Fibroblast of lung (primary cell): Measurements from ENCODE around the gene PMP22. TPM values are rescaled to one million over a fixed set of nuclear protein-coding genes. Genes with fewer than 3 reads are reported as not detected.

Experiments
- DNase-seq, 2 donors: peaks; one replicate each; pipeline versions ENCODE4 v3.0.0 to v3.0.0-alpha.2; 2010; ENCODE audit warnings: low read depth in 2 of 2
- H2AFZ ChIP-seq: 2 replicates; pipeline ENCODE4 v1.5.1; 2012; ENCODE audit warnings: low read length, control low read depth, inconsistent platforms
- H3K27ac ChIP-seq: 2 replicates; pipeline ENCODE4 v1.5.1; 2011; ENCODE audit warnings: low read length, control low read depth; ENCODE audit not compliant: insufficient read depth
- H3K27me3 ChIP-seq: 2 replicates; pipeline ENCODE4 v1.5.1; 2011; ENCODE audit warnings: mild to moderate bottlenecking, low read length; ENCODE audit not compliant: control insufficient read depth, insufficient read depth
- H3K36me3 ChIP-seq: 2 replicates; pipeline ENCODE4 v1.5.1; 2011; ENCODE audit warnings: low read length; ENCODE audit not compliant: control insufficient read depth, insufficient read depth
- H3K4me1 ChIP-seq: 2 replicates; pipeline ENCODE4 v1.5.1; 2011; ENCODE audit warnings: low read length; ENCODE audit not compliant: control insufficient read depth, insufficient read depth; ENCODE audit errors: extremely low read depth
- H3K4me2 ChIP-seq: 2 replicates; pipeline ENCODE4 v1.5.1; 2011; ENCODE audit warnings: low read length, control low read depth; ENCODE audit not compliant: insufficient read depth; ENCODE audit errors: extremely low read depth
- H3K4me3 ChIP-seq, 4 experiments: fragments of 200-600 bp in 1 of 4; sonication (generic) in 1 of 4; replicated peaks in 1 of 4; 2 replicates each; pipeline ENCODE4 v1.5.1; 2011 to 2016; ENCODE audit warnings: low read length in 4 of 4, low read depth in 3 of 4, mild to moderate bottlenecking in 3 of 4, control low read depth in 2 of 4, inconsistent platforms in 1 of 4, mixed read lengths in 1 of 4; ENCODE audit not compliant: insufficient read depth in 1 of 4; ENCODE audit errors: control extremely low read depth in 1 of 4
- H3K79me2 ChIP-seq: 2 replicates; pipeline ENCODE4 v1.5.1; 2012; ENCODE audit warnings: mild to moderate bottlenecking, low read length, inconsistent platforms; ENCODE audit not compliant: control insufficient read depth, insufficient read depth
- H3K9ac ChIP-seq: 2 replicates; pipeline ENCODE4 v1.5.1; 2011; ENCODE audit warnings: mild to moderate bottlenecking, low read length, control low read depth; ENCODE audit not compliant: insufficient read depth
- H3K9me3 ChIP-seq: 2 replicates; pipeline ENCODE4 v1.5.1; 2012; ENCODE audit warnings: low read depth, low read length; ENCODE audit not compliant: control insufficient read depth, insufficient read depth
- H4K20me1 ChIP-seq: 2 replicates; pipeline ENCODE4 v1.5.1; 2011; ENCODE audit warnings: low read length; ENCODE audit not compliant: control insufficient read depth, insufficient read depth; ENCODE audit errors: extremely low read depth
- CTCF ChIP-seq, 2 donors: IDR thresholded peaks in 1 of 2; conservative IDR thresholded peaks in 1 of 2; 1 replicate in 1 of 2; 2 replicates in 1 of 2; pipeline ENCODE4 v1.5.1; 2011 to 2012; ENCODE audit warnings: low read length in 2 of 2, control low read depth in 1 of 2, inconsistent platforms in 1 of 2, low read depth in 1 of 2, mild to moderate bottlenecking in 1 of 2
- EZH2 ChIP-seq: IDR thresholded peaks from 2 replicates; pipeline ENCODE4 v1.5.1; 2012; ENCODE audit warnings: low read length, control low read depth, mild to moderate bottlenecking; ENCODE audit errors: missing control alignments
- polyA plus RNA-seq, 2 donors: library from polyadenylated mRNA; depleted of rRNA in 1 of 2; stranded (reverse) in 1 of 2; unstranded in 1 of 2; fragments of >200 nt; gene quantifications; 2 replicates each; pipeline ENCODE4 v1.2.1, GENCODE V29; 2011 to 2012; ENCODE audit warnings: missing spikeins in 1 of 2
- total RNA-seq: library from RNA; depleted of rRNA; stranded (reverse); fragments of >200 nt; gene quantifications from 2 replicates; pipeline ENCODE4 v1.2.1, GENCODE V29; 2014

The PMP22 gene
- total and polyA plus RNA-seq, 2 donors (not counting 1 experiment from before 2014, with no cell fraction given), result 74.0 to 269 TPM

GRCh38 chr17:15233022-15233805, 31.9 kb downstream of the PMP22 start:
- H3K27me3 ChIP-seq, result no peaks in the 10 kb centered on the region
- no peak overlapping the region for H3K9ac ChIP-seq
- no peaks in the 10 kb centered on the region for H3K9me3 ChIP-seq
- no peak overlapping the region for H3K27ac ChIP-seq
- H3K36me3 ChIP-seq, result peaks cover 15% of the 10 kb centered on the region
- no peak overlapping the region for H2AFZ ChIP-seq
- H3K4me1 ChIP-seq, result peaks cover 6% of the 10 kb centered on the region
- no peak overlapping the region for H3K4me3 ChIP-seq
- H4K20me1 ChIP-seq, result no peaks in the 10 kb centered on the region
- DNase-seq, result peak; percentile 42 to 50
- peak overlapping the region; percentile 32 for H3K4me2 ChIP-seq
- H3K79me2 ChIP-seq, result no peaks in the 10 kb centered on the region
- TF ChIP-seq CTCF (conservative IDR thresholded peaks at IDR 0.05 in 1 of 2, IDR thresholded peaks at IDR 0.05 in 1 of 2; ENCODE audit: low read depth in 1 of 2, low read length in 2 of 2), result peak; percentile 35 to 37
- no peak for TF ChIP-seq EZH2

- no peak for DNase-seq
- Histone ChIP-seq H4K20me1 (no peaks in the 10 kb centered on the region), H3K36me3 (peaks cover 13% of the 10 kb centered on the region), H3K4me1 (peaks cover 6% of the 10 kb centered on the region), H3K4me3 (no peak overlapping the region), H2AFZ (no peak overlapping the region), H3K9me3 (no peaks in the 10 kb centered on the region), H3K9ac (no peak overlapping the region), H3K27ac (no peak overlapping the region), H3K27me3 (no peaks in the 10 kb centered on the region), H3K79me2 (no peaks in the 10 kb centered on the region), H3K4me2 (no peak overlapping the region)
- TF ChIP-seq EZH2 (no peak), CTCF (conservative IDR thresholded peaks at IDR 0.05 in 1 of 2, IDR thresholded peaks at IDR 0.05 in 1 of 2; ENCODE audit: low read depth in 1 of 2, low read length in 2 of 2) (no peak)
These were observed 32.6 kb downstream of the PMP22 start for GRCh38 chr17:15232517-15232915.

GRCh38 chr17:15231851-15232516, 33.1 kb downstream of the PMP22 start:
- DNase-seq, result no peak
- Histone ChIP-seq H4K20me1 (no peaks in the 10 kb centered on the region), H3K9ac (no peak overlapping the region), H3K27me3 (no peaks in the 10 kb centered on the region), H3K4me2 (no peak overlapping the region), H3K4me1 (peaks cover 6% of the 10 kb centered on the region), H3K9me3 (no peaks in the 10 kb centered on the region), H3K27ac (no peak overlapping the region), H3K79me2 (no peaks in the 10 kb centered on the region), H2AFZ (no peak overlapping the region), H3K4me3 (no peak overlapping the region), H3K36me3 (peaks cover 10% of the 10 kb centered on the region)
- TF ChIP-seq EZH2 (no peak), CTCF (conservative IDR thresholded peaks at IDR 0.05 in 1 of 2, IDR thresholded peaks at IDR 0.05 in 1 of 2; ENCODE audit: low read depth in 1 of 2, low read length in 2 of 2) (peak in 1 of 2 donors; percentile 5)
